HG02938 (cell line): ENCODE data around the gene KLHL2.
A peak's percentile ranks its signal among the peaks of the same experiment; 100 is the strongest.
"Not testable (repeated sequence)": the region's sequence is repeated elsewhere in the genome, so short reads cannot be mapped to it uniquely, and the experiment has no call there.

Experiments
- ATAC-seq: cut with Tn5 transposase; IDR thresholded peaks from one replicate; pipeline ENCODE4 v1.9.1; 2021; ENCODE audit warnings: mild to moderate bottlenecking, moderate library complexity; ENCODE audit not compliant: unreplicated experiment

KLHL2 gene

DNA sequence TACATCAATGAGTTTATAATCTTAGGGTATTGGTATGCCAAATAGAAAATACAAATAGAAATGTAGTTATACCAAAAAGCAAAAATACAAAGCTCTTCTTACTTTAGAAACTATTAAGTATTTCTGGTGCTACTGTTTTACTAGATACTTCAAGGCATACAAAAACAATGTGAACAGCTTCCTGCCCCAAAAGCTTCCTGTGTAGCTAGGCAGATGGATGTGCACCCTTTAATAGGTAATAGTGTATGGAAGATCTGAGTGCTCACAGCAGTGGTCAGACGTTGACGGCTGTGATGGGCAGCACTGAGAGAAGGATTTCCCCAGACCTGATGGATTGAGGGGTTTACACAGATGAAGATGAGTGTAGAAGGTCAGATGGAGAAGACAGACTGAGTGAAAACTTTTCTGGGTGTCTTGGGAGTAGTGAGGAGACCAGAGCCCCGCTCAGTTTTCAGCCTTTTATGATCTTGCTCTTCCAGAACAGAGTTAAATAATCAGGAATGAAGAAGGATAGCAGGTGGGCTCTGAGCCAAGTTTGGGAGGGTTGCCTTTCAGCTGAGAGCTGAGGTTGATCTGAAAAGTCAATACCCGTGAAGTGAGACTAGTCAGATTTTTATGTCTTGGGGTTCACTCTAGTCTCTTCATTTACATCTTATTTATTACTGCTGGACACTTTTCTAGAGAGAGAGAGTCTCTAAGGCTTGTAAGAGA is 22.3 kb downstream of the KLHL2 start:
- ATAC-seq, result not testable (repeated sequence)

DNA sequence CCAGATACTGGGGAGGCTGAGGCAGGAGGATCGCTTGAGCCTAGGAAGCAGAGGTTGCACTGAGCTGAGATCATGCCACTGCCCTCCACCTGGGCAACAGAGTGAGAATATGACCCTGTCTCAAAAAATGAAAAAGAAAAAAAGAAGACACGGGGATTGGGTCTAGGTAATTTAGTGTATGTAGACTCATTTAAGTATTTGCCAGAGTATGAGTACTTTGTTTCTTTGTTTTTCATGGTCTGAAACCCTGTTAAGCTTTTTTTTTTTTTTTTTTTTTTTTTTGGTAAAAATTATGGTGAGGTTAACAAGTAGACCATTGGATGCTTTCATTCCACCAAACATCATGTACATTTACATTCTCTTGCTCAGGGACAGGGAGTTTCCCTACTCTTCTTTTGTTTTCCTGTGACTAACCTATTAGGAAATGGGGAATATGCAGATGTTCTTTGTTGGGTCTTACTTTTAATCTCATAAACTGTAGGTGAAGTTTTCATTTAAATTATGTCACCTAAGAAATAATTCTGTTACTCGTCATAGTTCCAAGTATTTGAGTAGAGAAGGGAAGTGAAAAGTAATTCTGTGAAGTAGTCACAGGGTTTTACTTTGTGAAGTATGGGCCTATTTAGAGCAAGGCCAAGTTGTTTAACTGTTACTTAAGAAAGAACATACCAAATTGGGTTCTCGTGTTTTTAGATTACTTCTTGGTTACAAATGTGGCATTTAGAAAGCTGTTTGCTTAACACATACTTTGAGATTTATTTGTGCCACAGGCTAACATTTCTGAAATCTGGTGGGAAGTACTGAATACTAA is 25.5 kb downstream of the KLHL2 start:
- peak; percentile 52 for ATAC-seq

DNA sequence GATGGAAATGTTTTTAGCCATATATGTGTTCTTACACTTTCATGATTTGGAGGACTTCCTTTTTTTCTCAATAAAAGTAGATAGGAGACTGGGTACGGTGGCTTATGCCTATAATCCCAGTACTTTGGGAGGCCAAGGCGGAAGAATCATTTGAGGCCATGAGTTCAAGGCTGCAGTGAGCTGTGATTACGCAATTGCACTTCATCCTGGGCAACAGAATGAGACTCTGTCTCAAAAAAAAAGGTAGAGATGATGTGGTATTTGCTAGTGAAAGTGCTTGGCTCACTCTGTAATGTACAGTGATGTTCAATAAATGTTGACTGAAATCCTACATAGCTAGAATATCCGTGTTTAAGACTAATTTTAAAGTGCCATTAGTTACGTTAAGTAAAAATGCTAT is 27.4 kb downstream of the KLHL2 start:
- ATAC-seq, result no peak

DNA sequence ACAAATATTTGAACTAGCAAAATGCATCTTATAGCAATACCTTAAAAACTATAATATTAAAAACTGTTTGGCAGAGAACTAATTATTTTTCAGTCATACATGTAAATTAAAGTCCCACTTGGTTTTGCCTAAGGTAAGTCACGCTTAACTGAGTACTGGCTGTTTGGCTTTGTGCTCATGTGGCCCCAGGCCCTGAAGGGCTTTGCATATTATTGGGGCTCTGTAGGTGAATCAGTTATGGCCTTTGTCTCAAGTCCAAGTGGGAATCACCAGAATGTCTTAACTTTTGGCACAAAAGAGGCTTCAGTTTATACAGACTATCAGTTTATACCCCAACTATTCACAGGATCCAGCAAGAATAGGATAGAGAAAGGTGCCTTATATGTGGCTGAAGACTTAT is 29.5 kb downstream of the KLHL2 start:
- not testable (repeated sequence) for ATAC-seq

DNA sequence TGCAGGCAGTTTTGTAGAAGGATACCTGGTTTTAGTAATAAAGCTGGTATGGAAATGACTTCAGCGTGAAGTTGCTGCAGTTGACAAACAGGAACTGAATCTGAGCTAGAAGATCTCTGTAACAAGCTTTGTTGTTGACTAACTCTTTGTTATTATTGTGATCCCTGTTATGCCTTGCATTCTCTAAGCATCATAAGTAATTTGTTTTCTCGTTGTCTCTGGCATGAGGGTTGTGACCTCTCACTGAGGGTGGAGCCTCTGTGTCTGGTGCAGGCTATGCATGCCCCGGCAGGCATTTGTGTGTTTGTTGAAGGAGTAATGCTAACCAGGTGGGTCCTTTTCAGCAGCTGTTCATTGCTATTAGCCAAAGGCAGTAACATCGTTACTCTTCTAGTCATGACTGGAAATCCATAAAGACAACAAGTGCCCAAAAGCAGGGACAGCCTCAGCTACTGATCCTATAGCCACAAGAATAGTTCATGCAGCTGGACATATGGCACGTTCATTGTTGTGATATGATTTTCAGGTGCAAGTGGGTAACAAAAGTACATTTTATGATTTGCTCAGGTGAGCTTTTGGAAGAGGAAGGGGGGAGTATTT is 30.8 kb downstream of the KLHL2 start:
- peak; percentile 59 for ATAC-seq

DNA sequence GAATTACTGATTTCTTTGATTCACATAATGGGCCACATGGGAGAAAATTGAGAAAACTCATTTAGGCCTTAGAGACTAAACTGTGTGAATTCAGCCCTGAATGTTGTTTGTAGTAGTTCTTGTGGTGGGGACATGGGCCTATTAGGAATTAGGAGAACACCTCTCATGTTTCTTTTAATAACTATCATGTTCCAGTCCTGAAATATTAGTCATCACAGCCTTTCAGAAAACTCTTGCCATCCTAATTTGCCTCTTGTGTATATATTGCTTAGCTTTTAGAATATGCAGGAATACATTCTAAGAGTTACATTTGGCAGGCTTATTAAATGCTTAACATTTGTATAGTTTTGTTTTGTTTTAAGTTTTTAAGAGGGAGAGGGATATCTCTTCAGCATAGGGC is 33.4 kb downstream of the KLHL2 start:
- not testable (repeated sequence) for ATAC-seq

DNA sequence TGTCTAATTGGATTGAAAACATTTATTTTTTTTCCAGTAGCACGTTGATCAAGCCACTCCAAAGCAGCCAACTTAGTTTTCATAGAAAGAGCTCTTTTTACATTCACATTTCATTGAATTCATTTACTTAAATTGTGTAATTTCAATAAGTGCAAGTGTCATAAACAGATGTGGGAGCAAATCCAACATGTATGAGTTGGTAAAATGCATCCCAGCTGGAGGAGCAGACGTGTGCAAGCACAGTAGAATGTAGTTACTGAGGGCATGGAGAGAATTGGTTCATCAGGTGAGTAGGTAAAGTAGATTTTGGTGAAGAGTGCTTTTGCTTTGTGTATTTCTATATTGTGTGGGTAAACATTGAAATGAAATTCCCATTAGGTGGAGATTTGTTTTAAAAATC is 36.8 kb downstream of the KLHL2 start:
- ATAC-seq, result not testable (repeated sequence)

DNA sequence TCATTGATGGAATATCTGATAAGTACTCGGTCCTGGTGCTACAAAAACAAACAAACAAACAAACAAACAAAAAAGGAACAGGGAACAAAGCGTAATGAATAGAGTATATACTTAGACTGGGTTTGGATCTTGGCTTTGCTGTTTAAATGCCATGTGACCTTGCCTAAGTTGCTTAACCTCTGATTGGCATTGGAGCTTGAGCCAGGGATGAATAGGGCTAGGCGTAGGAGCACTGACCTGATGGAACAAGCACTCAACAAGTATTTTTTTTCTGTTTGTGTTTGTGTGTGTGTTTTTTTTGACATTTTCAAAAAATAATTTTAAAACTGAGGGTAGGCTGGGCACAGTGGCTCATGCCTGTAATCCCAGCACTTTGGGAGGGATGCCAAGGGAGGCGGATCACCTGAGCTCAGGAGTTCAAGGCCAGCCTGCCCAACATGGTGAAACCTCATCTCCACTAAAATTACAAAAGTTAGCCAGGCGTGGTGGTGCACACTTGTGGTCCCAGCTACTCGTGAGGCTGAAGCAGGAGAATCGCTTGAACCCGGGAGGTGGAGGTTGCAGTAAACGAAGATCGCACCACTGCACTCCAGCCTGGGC is 37.3 kb downstream of the KLHL2 start:
- not testable (repeated sequence) for ATAC-seq

DNA sequence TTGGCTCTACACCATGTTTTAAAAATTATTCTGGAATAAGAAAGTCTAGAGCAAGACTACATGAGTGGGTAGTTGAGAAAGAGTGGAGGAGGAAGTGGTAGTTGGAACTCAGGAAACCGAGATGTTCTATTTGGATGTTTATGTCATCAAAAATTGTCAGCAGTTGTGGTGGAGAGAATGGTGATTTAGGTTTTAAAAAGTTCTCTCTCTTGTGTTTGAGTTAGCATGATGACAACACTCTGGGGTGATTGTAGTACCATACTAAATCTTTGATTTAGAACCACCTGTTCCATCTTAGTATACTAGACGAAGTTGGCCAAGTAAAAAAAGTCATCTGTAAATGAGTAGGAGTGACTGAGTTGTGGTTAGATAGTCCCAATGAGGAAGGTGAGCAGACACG is 40.7 kb downstream of the KLHL2 start:
- no peak for ATAC-seq

DNA sequence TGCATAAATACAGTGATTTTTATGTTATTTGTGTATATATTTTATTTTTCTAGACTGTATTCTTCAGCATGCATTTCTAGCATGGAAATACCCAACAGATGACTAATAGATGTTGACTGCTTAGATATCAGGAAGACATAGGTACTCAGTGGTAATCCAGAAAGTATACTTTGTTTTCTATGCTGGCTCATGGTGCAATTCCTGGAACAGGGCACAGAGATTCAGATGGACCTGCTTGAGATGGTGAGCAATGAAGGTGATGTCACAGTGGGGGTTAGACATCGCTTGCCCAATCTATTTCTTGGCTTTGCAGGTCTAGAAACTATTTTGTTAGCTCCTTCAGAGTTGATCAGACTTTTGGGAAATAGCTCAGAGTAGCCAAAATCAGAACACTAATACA is 41.5 kb downstream of the KLHL2 start:
- ATAC-seq, result not testable (repeated sequence)

DNA sequence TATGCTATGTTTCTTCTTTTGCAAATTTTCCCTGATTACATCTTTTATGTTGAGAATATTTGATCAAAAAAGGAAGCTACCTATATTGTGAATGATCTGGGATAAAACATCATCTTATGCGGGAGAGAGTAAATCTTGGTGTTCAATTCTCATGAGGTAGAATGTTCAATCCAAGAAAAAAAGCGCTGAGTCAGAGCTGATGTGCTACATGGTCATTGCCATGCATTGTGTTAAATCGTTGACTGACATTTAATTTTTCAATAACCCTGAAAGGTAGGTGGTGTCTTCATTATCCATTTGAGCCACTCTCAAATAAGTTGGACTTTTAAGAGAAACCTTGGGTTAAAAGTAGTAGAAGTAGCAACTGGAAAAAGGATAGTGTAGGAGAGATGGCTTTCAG is 47.4 kb downstream of the KLHL2 start:
- ATAC-seq, result not testable (repeated sequence)

DNA sequence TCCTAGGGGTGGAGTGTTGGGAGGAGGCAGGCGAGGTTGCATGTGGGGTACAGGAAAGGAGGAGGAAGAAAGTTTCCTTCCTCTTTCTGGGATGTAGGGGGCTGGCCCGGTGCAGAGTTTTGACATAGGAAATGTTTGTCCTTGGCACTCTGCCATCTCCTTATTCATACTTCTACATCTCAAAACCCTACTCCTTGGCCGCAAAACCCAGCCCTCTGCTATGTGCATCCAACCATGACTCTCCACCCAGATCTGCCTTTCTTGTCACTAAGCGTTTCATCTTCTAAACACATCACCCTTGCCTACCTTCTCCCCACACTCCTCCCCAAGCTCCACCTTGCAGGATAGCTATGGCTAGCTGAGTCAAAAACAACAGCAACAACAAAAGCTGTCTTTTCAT is 48.1 kb downstream of the KLHL2 start:
- ATAC-seq, result peak; percentile 98

DNA sequence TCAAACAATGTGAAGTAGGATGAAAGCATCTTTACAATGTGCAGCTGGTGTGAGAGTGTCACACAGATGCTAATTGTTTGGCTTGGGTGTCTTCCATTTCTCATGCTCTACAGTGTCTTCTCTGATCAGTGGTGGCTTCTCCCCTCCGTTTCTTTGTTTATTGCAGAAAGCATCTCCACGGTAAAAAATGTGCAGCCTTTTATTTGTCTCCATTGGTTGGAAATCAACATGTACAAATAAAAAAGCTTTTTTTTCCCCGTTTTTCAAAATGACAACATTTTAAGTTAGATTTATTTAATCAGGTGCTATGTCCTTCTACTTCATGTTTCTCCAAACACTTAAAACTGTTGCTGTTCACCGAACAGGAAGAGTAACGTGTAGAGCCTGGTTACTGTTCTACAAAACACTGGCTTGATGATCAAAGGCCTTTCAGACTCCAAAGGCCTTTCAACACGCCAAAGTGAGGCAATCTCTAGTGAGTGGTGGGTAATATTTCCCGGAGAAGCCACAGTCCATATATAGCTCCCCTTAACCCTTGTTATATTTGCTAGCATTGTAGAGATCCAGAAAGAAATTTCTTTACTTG is 48.8 kb downstream of the KLHL2 start:
- not testable (repeated sequence) for ATAC-seq

DNA sequence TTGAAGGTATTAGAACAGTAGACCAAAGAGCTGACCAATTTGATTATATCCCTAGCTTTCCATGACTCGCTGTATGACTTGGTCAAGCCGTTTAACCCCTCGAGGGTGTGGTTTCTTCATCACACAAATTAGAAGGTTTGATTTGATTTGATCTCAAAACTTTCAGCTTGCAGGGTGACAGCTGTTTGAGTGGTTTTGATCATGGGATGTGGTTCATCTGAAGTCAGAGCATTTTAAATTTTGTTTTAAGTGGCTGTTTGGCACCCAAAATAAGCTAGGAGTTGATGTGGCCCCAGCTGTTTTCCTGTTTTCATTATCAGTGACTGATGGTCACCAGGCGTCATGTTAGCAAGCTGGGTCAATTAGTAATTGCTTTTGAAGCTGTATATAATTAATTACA is 52.4 kb downstream of the KLHL2 start:
- not testable (repeated sequence) for ATAC-seq

DNA sequence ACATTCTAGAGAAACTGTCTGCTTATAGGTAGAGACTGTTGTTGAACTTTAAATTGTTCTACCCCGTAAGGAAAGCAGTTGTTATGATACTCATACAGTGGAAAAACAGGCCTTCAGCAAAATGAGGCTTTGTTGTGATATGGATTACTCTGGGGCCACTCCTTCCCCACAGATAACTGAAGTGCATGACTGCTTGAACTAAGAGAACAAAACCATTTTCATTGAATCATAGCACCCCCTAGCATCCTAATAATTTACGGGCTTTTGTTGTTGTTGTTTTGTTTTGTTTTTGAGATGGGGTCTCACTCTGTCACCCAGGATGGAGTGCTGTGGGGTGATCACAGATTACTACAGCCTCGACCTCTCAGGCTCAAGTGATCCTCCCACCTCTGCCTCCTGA is 54.9 kb downstream of the KLHL2 start:
- ATAC-seq, result not testable (repeated sequence)

DNA sequence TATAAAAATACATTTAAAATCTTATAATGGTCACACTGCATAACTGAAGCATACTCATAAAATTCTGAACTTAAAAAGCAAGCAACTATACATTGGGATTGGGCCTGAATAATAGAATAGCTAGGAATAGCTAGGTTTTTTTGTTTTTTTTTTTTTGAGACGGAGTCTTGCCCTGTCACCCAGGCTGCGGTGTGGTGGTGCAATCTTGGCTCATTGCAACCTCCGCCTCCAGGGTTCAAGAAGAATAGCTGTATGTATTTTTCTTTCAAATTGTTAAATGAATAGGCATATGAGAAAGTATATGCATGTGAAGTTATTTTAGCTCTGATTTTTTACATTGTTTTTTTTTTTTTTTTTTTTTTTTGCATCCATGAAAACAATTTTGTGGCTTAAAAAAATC is 56.1 kb downstream of the KLHL2 start:
- ATAC-seq, result not testable (repeated sequence)

DNA sequence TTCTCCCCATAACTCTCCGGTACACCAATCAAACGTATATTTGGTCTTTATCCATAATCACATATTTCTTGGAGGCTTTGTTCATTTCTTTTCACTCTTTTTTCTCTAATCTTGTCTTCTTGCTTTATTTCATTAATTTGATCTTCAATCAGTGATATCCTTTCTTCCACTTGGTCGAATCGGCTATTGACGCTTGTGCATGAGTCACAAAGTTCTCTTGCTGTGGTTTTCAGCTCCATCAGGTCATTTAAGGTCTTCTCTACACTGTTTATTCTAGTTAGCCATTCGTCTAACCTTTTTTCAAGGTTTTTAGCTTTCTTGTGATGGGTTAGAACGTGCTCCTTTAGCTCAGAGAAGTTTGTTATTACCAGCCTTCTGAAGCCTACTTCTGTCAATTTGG is 62.6 kb downstream of the KLHL2 start:
- not testable (repeated sequence) for ATAC-seq

DNA sequence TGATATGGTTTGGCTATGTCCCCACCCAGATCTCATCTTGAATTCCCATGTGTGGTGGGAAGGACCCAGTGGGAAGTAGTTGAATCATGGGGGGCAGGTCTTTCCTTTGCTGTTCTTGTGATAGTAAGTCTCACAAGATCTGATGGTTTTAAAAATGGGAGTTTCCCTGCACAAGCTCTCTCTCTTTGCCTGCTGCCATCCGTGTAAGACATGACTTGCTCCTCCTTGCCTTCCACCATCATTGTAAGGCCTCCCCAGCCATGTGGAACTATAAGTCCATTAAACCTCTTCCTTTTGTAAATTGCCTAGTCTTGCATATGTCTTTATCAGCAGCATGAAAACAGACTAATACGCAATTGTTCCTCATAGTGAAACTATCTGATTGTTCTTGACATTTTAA is 66.1 kb downstream of the KLHL2 start:
- ATAC-seq, result not testable (repeated sequence)

DNA sequence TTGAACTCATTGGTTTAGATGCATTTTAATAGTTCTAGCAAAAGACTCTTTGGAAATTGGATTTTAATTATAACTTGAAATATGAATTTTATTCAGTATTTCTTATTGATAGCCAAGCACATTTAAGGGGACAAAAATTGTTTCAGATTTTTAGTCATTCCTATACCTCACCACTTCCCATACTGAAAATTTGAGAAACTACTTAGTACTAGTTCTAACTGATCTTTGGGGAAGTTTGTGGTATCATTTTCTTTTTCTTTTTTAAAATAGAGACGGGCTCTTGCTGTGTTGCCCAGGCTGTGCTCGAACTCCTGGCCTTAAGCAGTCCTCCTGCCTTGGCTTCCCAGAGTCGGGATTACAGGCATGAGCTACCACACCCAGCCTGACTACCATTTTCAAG is 68.0 kb downstream of the KLHL2 start:
- peak; percentile 64 for ATAC-seq

DNA sequence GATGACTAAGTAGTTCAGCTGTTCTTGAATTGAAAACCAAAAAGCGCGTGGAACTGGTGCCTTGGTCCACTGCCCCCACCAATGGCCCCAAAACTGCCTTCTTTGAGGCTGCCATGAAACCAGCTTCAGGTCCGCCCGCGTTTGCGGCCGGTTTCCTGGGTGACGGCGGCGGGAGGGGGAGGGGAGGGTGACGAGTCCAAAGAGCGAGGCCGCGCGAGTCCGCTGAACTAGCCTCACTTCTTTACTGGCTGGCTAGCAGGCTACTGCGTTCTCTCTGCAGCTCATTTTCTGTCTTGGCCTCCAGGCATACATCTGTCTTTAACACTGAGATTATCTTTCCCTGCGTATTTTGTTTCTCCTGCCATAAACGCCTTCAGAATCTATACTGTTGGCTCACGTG is 72.2 kb downstream of the KLHL2 start:
- not testable (repeated sequence) for ATAC-seq

DNA sequence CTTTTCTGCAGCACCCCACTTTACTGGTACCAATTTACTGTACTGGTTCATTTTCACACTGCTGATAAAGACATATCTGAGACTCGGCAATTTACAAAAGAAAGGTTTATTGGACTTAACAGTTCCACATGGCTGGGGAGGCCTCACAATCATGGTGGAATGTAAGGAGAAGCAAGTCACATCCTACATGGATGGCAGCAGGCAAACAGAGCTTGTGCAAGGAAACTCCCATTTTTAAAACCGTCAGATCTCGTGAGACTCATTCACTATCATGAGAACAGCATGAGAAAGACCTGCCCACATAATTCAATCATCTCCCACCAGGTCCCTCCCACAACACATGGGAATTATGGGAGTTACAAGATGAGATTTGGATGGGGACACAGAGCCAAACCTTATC is 77.3 kb downstream of the KLHL2 start:
- ATAC-seq, result not testable (repeated sequence)
